CD14-positive monocyte (primary cell): ENCODE data around the gene GNB5. TPM values are rescaled to one million over a fixed set of nuclear protein-coding genes. Genes with fewer than 3 reads are reported as not detected.

Source experiments
- DNase-seq, 3 donors: peaks; one replicate each; pipeline ENCODE4 v3.0.0-alpha.2; 2011 to 2022
- H2AFZ ChIP-seq: 2 replicates; pipeline ENCODE4 v1.6.0; 2012; ENCODE audit warnings: mild to moderate bottlenecking, low read depth, low read length, inconsistent platforms; ENCODE audit not compliant: insufficient read depth, poor library complexity, severe bottlenecking
- H3K27ac ChIP-seq, 2 donors: 1 replicate in 1 of 2; 2 replicates in 1 of 2; pipeline ENCODE4 v1.5.1; 2012 to 2013; ENCODE audit warnings: low read length in 2 of 2, control low read depth in 1 of 2, inconsistent platforms in 1 of 2, low read depth in 1 of 2, mild to moderate bottlenecking in 1 of 2
- H3K27me3 ChIP-seq, 2 donors: one replicate each; pipeline versions ENCODE4 v1.6.0 to v1.6.1; 2011 to 2013; ENCODE audit warnings: low read length in 2 of 2; ENCODE audit not compliant: control insufficient read depth in 2 of 2, insufficient read depth in 2 of 2
- H3K36me3 ChIP-seq, 2 donors: replicated peaks in 1 of 2; 1 replicate in 1 of 2; 2 replicates in 1 of 2; pipeline versions ENCODE4 v1.5.1 to v1.6.1; 2012 to 2013; ENCODE audit warnings: low read length in 2 of 2, control low read depth in 1 of 2, inconsistent platforms in 1 of 2, mild to moderate bottlenecking in 1 of 2; ENCODE audit not compliant: insufficient read depth in 2 of 2, control insufficient read depth in 1 of 2
- H3K4me1 ChIP-seq, 2 donors: 1 replicate in 1 of 2; 2 replicates in 1 of 2; pipeline versions ENCODE4 v1.5.1 to v1.6.1; 2012 to 2013; ENCODE audit warnings: low read length in 2 of 2, control low read depth in 1 of 2, inconsistent platforms in 1 of 2, mild to moderate bottlenecking in 1 of 2, moderate library complexity in 1 of 2; ENCODE audit not compliant: insufficient read depth in 2 of 2, control insufficient read depth in 1 of 2
- H3K4me2 ChIP-seq: replicated peaks from 2 replicates; pipeline ENCODE3; 2012; ENCODE audit warnings: low read length, moderate library complexity, mild to moderate bottlenecking; ENCODE audit not compliant: poor library complexity, severe bottlenecking; ENCODE audit errors: extremely low read depth
- H3K4me3 ChIP-seq, 3 experiments: fragments of 200-600 bp in 1 of 3; sonication (generic) in 1 of 3; replicated peaks in 1 of 3; 1 replicate in 2 of 3; 2 replicates in 1 of 3; pipeline ENCODE4 v1.5.1; 2011 to 2013; ENCODE audit warnings: low read length in 3 of 3, mild to moderate bottlenecking in 3 of 3, control low read depth in 2 of 3, low read depth in 2 of 3, inconsistent platforms in 1 of 3, moderate library complexity in 1 of 3
- H3K79me2 ChIP-seq: 2 replicates; pipeline ENCODE4 v1.6.0; 2012; ENCODE audit warnings: mild to moderate bottlenecking, control low read depth, inconsistent platforms, low read length, moderate library complexity; ENCODE audit not compliant: insufficient read depth
- H3K9ac ChIP-seq: 2 replicates; pipeline ENCODE4 v1.6.0; 2017; ENCODE audit warnings: low read length, mild to moderate bottlenecking; ENCODE audit not compliant: insufficient read depth, poor library complexity, severe bottlenecking
- H3K9me3 ChIP-seq, 2 donors: replicated peaks in 1 of 2; 1 replicate in 1 of 2; 2 replicates in 1 of 2; pipeline versions ENCODE4 v1.5.1 to v1.6.1; 2012 to 2013; ENCODE audit warnings: low read length in 2 of 2, control low read depth in 1 of 2; ENCODE audit not compliant: control insufficient read depth in 1 of 2, insufficient read depth in 1 of 2
- H4K20me1 ChIP-seq: 2 replicates; pipeline ENCODE4 v1.6.0; 2012; ENCODE audit warnings: mild to moderate bottlenecking, low read length, control low read depth, moderate library complexity; ENCODE audit not compliant: insufficient read depth
- H3K27ac Mint-ChIP-seq, 7 donors: one replicate each; pipeline ENCODE4 v1.8.0; 2020; ENCODE audit warnings: mild to moderate bottlenecking in 7 of 7, mixed read lengths in 7 of 7, moderate library complexity in 6 of 7, inconsistent platforms in 2 of 7
- H3K27me3 Mint-ChIP-seq, 3 donors: one replicate each; pipeline ENCODE4 v1.8.0; 2021 to 2022; ENCODE audit warnings: low read depth in 3 of 3, mild to moderate bottlenecking in 3 of 3, mixed read lengths in 3 of 3, moderate library complexity in 3 of 3, inconsistent platforms in 1 of 3
- H3K36me3 Mint-ChIP-seq, 2 donors: one replicate each; pipeline ENCODE4 v1.8.0; 2020; ENCODE audit warnings: mixed read lengths in 2 of 2, inconsistent platforms in 1 of 2, mild to moderate bottlenecking in 1 of 2
- H3K4me1 Mint-ChIP-seq: one replicate; pipeline ENCODE4 v1.8.0; 2020; ENCODE audit warnings: mild to moderate bottlenecking, mixed read lengths
- H3K4me3 Mint-ChIP-seq, 2 donors: one replicate each; pipeline ENCODE4 v1.8.0; 2020; ENCODE audit warnings: mild to moderate bottlenecking in 2 of 2, mixed read lengths in 2 of 2, moderate library complexity in 1 of 2
- H3K9me3 Mint-ChIP-seq, 7 donors: one replicate each; pipeline ENCODE4 v1.8.0; 2020 to 2022; ENCODE audit warnings: mixed read lengths in 7 of 7, mild to moderate bottlenecking in 6 of 7, moderate library complexity in 6 of 7, inconsistent platforms in 2 of 7
- CTCF ChIP-seq: fragments of 200-600 bp; IDR thresholded peaks from one replicate; pipeline ENCODE4 v1.8.0; 2022; ENCODE audit warnings: antibody characterized with exemption, mild to moderate bottlenecking
- WGBS: methylation state at CpG from one replicate; pipeline ENCODE4 v1.1.5; 2013; ENCODE audit warnings: missing lambda C conversion rate; ENCODE audit not compliant: insufficient coverage; 5-methylcytosine and 5-hydroxymethylcytosine counted together
- intact Hi-C, 2 donors: fragments of 100-400 bp; cut with micrococcal nuclease; formaldehyde crosslinking; loops; one replicate each; pipeline versions ENCODE4 v1.15.0 to v1.15.1; 2023
- polyA plus RNA-seq, 3 donors: library from polyadenylated mRNA; depleted of rRNA in 1 of 3; unstranded in 2 of 3; stranded (reverse) in 1 of 3; fragments of 300-500 nt in 2 of 3; fragments of >200 nt in 1 of 3; fragmentation: Illumina TruSeq in 2 of 3; gene quantifications; 1 replicate in 2 of 3; 2 replicates in 1 of 3; pipeline ENCODE4 v1.2.3, GENCODE V29; 2012 to 2021

GNB5 gene
- polyA plus RNA-seq, 3 donors: 3.1 to 5.4 (median 4.3) TPM

DNA sequence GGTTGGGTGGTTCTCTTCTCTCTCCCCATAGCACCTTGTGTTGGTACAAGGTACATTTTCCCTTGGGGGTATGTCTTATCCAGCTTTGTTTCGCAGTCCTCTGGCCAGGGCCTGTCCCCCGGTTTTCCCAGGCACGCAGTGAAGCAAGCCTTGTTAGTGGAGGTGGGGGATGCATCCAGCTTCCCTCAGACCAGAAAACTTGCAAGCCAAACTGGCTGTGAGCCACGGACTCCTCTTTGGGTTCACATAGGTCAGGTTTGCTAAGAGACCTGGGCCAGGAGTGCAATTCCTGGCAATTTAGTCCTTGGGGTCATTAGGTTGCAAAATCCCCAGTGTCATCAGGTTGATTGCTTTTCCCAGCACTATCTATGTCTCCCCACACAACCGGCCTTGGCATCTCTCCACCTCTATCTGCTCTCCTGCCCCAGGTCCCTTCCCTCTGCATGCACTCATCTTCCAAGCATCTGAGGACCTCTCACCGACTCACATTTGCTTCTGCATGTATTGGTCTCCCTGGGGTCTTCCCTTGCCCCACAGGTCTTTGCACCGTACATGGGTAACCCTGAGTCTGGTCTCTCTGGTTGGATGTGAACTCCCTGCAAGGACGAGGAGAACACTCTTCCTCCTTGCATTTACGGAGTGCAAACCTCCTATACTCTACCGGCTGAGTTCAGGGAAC, 112.9 kb downstream of the GNB5 start:
- H3K27me3 ChIP-seq: no peaks in the 10 kb centered on the region
- no peak overlapping the region for H3K27ac ChIP-seq
- Mint-ChIP-seq H3K36me3 (no peaks in the 10 kb centered on the region), H3K4me3 (no peak overlapping the region), H3K4me1 (peaks cover 35% of the 10 kb centered on the region), H3K27me3 (peaks cover 0 to 5% (median 0%) of the 10 kb centered on the region in 3 donors), H3K9me3 (no peaks in the 10 kb centered on the region), H3K27ac (peak overlapping the region in 1 of 7 donors; percentile 34)
- H3K36me3 ChIP-seq: no peaks in the 10 kb centered on the region
- no peaks in the 10 kb centered on the region for H3K79me2 ChIP-seq
- intact Hi-C loops: loop anchor here (5.0 kb wide), 1 partner anchor 96 kb away; no protein-coding TSS in a partner anchor
- H3K4me2 ChIP-seq: no peak overlapping the region
- no peak overlapping the region for H2AFZ ChIP-seq
- H3K9me3 ChIP-seq: no peaks in the 10 kb centered on the region
- WGBS: 87% methylated on average over 9 of the region's 10 CpGs
- H4K20me1 ChIP-seq: no peaks in the 10 kb centered on the region
- H3K4me1 ChIP-seq: peaks cover 20 to 24% of the 10 kb centered on the region in 2 donors
- TF ChIP-seq CTCF: no peak
- no peak overlapping the region for H3K4me3 ChIP-seq
- H3K9ac ChIP-seq: no peak overlapping the region
- DNase-seq: no peak

GRCh38 chr15:52076889-52077781, 114.1 kb downstream of the GNB5 start:
- Histone ChIP-seq H3K4me3 (no peak overlapping the region), H3K4me1 (peaks cover 10 to 12% of the 10 kb centered on the region in 2 donors), H2AFZ (peak overlapping the region; percentile 38), H3K27me3 (no peaks in the 10 kb centered on the region), H3K79me2 (no peaks in the 10 kb centered on the region), H3K27ac (no peak overlapping the region), H3K9ac (no peak overlapping the region), H3K9me3 (no peaks in the 10 kb centered on the region), H4K20me1 (no peaks in the 10 kb centered on the region), H3K4me2 (no peak overlapping the region), H3K36me3 (no peaks in the 10 kb centered on the region)
- no peaks in the 10 kb centered on the region for H3K36me3 Mint-ChIP-seq
- peaks cover 0 to 2% (median 0%) of the 10 kb centered on the region in 3 donors for H3K27me3 Mint-ChIP-seq
- intact Hi-C loops: loop anchor here (5.0 kb wide), 1 partner anchor 95 kb away; no protein-coding TSS in a partner anchor
- no peak overlapping the region for H3K4me3 Mint-ChIP-seq
- WGBS: 87% methylated on average over 8 of the region's 11 CpGs
- no peaks in the 10 kb centered on the region for H3K9me3 Mint-ChIP-seq
- peak overlapping the region in 4 of 7 donors; percentile 21 to 78 (median 54) for H3K27ac Mint-ChIP-seq
- DNase-seq: peak in 2 of 3 donors; percentile 49 to 83
- TF ChIP-seq CTCF: no peak
- peaks cover 23% of the 10 kb centered on the region for H3K4me1 Mint-ChIP-seq
